Right ventricle myocardium superior (tissue), 1 donor: ENCODE measurements around the gene OR2AP1. TPM values are rescaled to one million over a fixed set of nuclear protein-coding genes. Genes with fewer than 3 reads are reported as not detected.

Experiments
- total RNA-seq: library from RNA; stranded (reverse); fragmentation: NEBNext Ultra II Directional; extraction: Animal tissue kit (Norgen Biotek cat#: 25700); gene quantifications from one replicate; pipeline ENCODE4 v1.2.1, GENCODE V29; 2021
- donor health status: DM: no; HTN: yes; CAD: no; lungs with severe emphysema.

OR2AP1 gene
- total RNA-seq, 1 donor from 2014 or later: not detected

Other genes with a start within 250 kb of the OR2AP1 start
- gene OR6C3, start 241.7 kb upstream of the OR2AP1 start, total RNA-seq: not detected
- not detected for gene OR6C75, start 209.5 kb upstream of the OR2AP1 start, total RNA-seq
- not detected for gene OR6C65, start 171.9 kb upstream of the OR2AP1 start, total RNA-seq
- gene OR6C76, start 146.2 kb upstream of the OR2AP1 start, total RNA-seq: not detected
- not detected for gene OR6C2, start 128.4 kb upstream of the OR2AP1 start, total RNA-seq
- not detected for gene OR6C70, start 102.3 kb upstream of the OR2AP1 start, total RNA-seq
- not detected for gene OR6C68, start 80.1 kb upstream of the OR2AP1 start, total RNA-seq
- not detected for gene OR6C4, start 22.9 kb upstream of the OR2AP1 start, total RNA-seq
- gene OR10P1, start 64.4 kb downstream of the OR2AP1 start, total RNA-seq: not detected
- gene ITGA7, start 135.4 kb downstream of the OR2AP1 start, total RNA-seq: 437 TPM
- gene BLOC1S1, start 143.6 kb downstream of the OR2AP1 start, total RNA-seq: 119 TPM
- 10.1 TPM for gene RDH5, start 147.9 kb downstream of the OR2AP1 start, total RNA-seq
- gene CD63, start 156.5 kb downstream of the OR2AP1 start, total RNA-seq: 723 TPM
- 6.0 TPM for gene GDF11, start 170.7 kb downstream of the OR2AP1 start, total RNA-seq
- gene SARNP, start 245.3 kb downstream of the OR2AP1 start, total RNA-seq: 48.0 TPM
- 11.6 TPM for gene ORMDL2, start 245.6 kb downstream of the OR2AP1 start, total RNA-seq